H9 (cell line): Measurements from ENCODE around the gene EPB41L5. TPM values are rescaled to one million over a fixed set of nuclear protein-coding genes. Genes with fewer than 3 reads are reported as not detected.
"Not testable (repeated sequence)": the region's sequence is repeated elsewhere in the genome, so short reads cannot be mapped to it uniquely, and the experiment has no call there.

Experiments used
- DNase-seq: peaks from one replicate; pipeline ENCODE4 v3.0.0-alpha.2; 2017
- H2AFZ ChIP-seq: one replicate; pipeline ENCODE4 v1.6.1; 2013; ENCODE audit warnings: mild to moderate bottlenecking, low read length, control low read depth, moderate library complexity
- H2AK5ac ChIP-seq: 2 replicates; pipeline ENCODE4 v1.6.1; 2013; ENCODE audit warnings: low read length, control low read depth, mixed read lengths; ENCODE audit not compliant: insufficient read length
- H2BK120ac ChIP-seq: one replicate; pipeline ENCODE4 v1.6.1; 2013; ENCODE audit warnings: low read depth, mild to moderate bottlenecking, low read length, control low read depth, inconsistent platforms; ENCODE audit not compliant: poor library complexity, severe bottlenecking
- H2BK12ac ChIP-seq: 2 replicates; pipeline ENCODE4 v1.6.1; 2013; ENCODE audit warnings: low read length, control low read depth, mixed read lengths, low read depth; ENCODE audit not compliant: insufficient read length
- H2BK15ac ChIP-seq: 2 replicates; pipeline ENCODE4 v1.6.1; 2013; ENCODE audit warnings: low read depth, low read length, control low read depth
- H2BK20ac ChIP-seq: one replicate; pipeline ENCODE4 v1.6.1; 2013; ENCODE audit warnings: low read depth, mild to moderate bottlenecking, low read length, control low read depth, inconsistent platforms; ENCODE audit not compliant: poor library complexity, severe bottlenecking
- H2BK5ac ChIP-seq: 2 replicates; pipeline ENCODE4 v1.6.1; 2013; ENCODE audit warnings: low read length, control low read depth, mixed read lengths; ENCODE audit not compliant: insufficient read length
- H3K14ac ChIP-seq: 2 replicates; pipeline ENCODE4 v1.6.1; 2013; ENCODE audit warnings: low read length, control low read depth; ENCODE audit not compliant: insufficient read depth
- H3K18ac ChIP-seq: 2 replicates; pipeline ENCODE4 v1.6.1; 2013; ENCODE audit warnings: low read depth, mild to moderate bottlenecking, mixed read lengths, low read length, control low read depth; ENCODE audit not compliant: insufficient read length
- H3K23ac ChIP-seq: 2 replicates; pipeline ENCODE4 v1.6.1; 2013; ENCODE audit warnings: low read length, control low read depth, mixed read lengths, low read depth; ENCODE audit not compliant: insufficient read length
- H3K23me2 ChIP-seq: 2 replicates; pipeline ENCODE4 v1.6.1; 2013; ENCODE audit warnings: low read depth, mild to moderate bottlenecking, mixed read lengths, low read length, control low read depth; ENCODE audit not compliant: insufficient read length, poor library complexity, severe bottlenecking
- H3K27ac ChIP-seq: 2 replicates; pipeline ENCODE4 v1.5.1; 2013; ENCODE audit warnings: low read length, control low read depth, mixed read lengths, low read depth; ENCODE audit not compliant: insufficient read length
- H3K27me3 ChIP-seq: 2 replicates; pipeline ENCODE4 v1.6.1; 2013; ENCODE audit warnings: low read length, control low read depth, inconsistent platforms; ENCODE audit not compliant: insufficient read depth
- H3K4ac ChIP-seq: 2 replicates; pipeline ENCODE4 v1.6.1; 2013; ENCODE audit warnings: low read depth, mild to moderate bottlenecking, control low read depth, inconsistent platforms, low read length, moderate library complexity
- H3K4me1 ChIP-seq: 2 replicates; pipeline ENCODE4 v1.6.1; 2013; ENCODE audit warnings: low read length, control low read depth, inconsistent platforms; ENCODE audit not compliant: insufficient read depth
- H3K4me2 ChIP-seq: 2 replicates; pipeline ENCODE4 v1.6.1; 2013; ENCODE audit warnings: low read length, control low read depth, mixed read lengths; ENCODE audit not compliant: insufficient read length, insufficient read depth
- H3K56ac ChIP-seq: 2 replicates; pipeline ENCODE4 v1.6.1; 2013; ENCODE audit warnings: low read depth, mild to moderate bottlenecking, mixed read lengths, low read length, control low read depth; ENCODE audit not compliant: insufficient read length
- H3K79me1 ChIP-seq: 2 replicates; pipeline ENCODE4 v1.6.1; 2013; ENCODE audit warnings: low read depth, mild to moderate bottlenecking, moderate library complexity, low read length, control low read depth, inconsistent platforms; ENCODE audit not compliant: insufficient read depth, poor library complexity, severe bottlenecking
- H3K79me2 ChIP-seq: 2 replicates; pipeline ENCODE4 v1.6.1; 2013; ENCODE audit warnings: low read length, control low read depth, inconsistent platforms; ENCODE audit not compliant: insufficient read depth
- H3K9ac ChIP-seq: 2 replicates; pipeline ENCODE4 v1.6.1; 2013; ENCODE audit warnings: low read length, control low read depth, mixed read lengths; ENCODE audit not compliant: insufficient read length; ENCODE audit errors: extremely low read depth
- H3K9me3 ChIP-seq: one replicate; pipeline ENCODE4 v1.6.1; 2013; ENCODE audit warnings: low read depth, low read length, inconsistent platforms; ENCODE audit not compliant: control insufficient read depth
- H3T11ph ChIP-seq: one replicate; pipeline ENCODE4 v1.6.1; 2013; ENCODE audit warnings: mild to moderate bottlenecking, low read length, control low read depth, inconsistent platforms
- H4K20me1 ChIP-seq: one replicate; pipeline ENCODE4 v1.6.1; 2013; ENCODE audit not compliant: control insufficient read depth, insufficient read length, insufficient read depth
- H4K5ac ChIP-seq: 2 replicates; pipeline ENCODE4 v1.6.1; 2013; ENCODE audit warnings: low read depth, mild to moderate bottlenecking, mixed read lengths, low read length, control low read depth; ENCODE audit not compliant: insufficient read length
- H4K8ac ChIP-seq: replicated peaks from 2 replicates; pipeline ENCODE4 v1.6.1; 2013; ENCODE audit warnings: low read length, control low read depth, mixed read lengths, low read depth; ENCODE audit not compliant: insufficient read length
- H4K91ac ChIP-seq: 2 replicates; pipeline ENCODE4 v1.6.1; 2013; ENCODE audit warnings: low read depth, mild to moderate bottlenecking, moderate library complexity, mixed read lengths, low read length, control low read depth; ENCODE audit not compliant: insufficient read length
- H3K27ac Mint-ChIP-seq, 3 experiments: 2 replicates in 2 of 3; 3 replicates in 1 of 3; pipeline ENCODE4 v1.8.0; 2020 to 2021; ENCODE audit warnings: mixed read lengths in 3 of 3, mild to moderate bottlenecking in 1 of 3, moderate library complexity in 1 of 3
- H3K27me3 Mint-ChIP-seq: 2 replicates; pipeline ENCODE4 v1.8.0; 2021; ENCODE audit warnings: low read depth, mild to moderate bottlenecking, moderate library complexity, mixed read lengths
- H3K36me3 Mint-ChIP-seq, 3 experiments: 2 replicates in 2 of 3; 3 replicates in 1 of 3; pipeline ENCODE4 v1.8.0; 2020 to 2021; ENCODE audit warnings: low read depth in 3 of 3, mixed read lengths in 3 of 3; ENCODE audit not compliant: insufficient read depth in 1 of 3
- H3K4me1 Mint-ChIP-seq, 2 experiments: 2 replicates each; pipeline ENCODE4 v1.8.0; 2020; ENCODE audit warnings: mixed read lengths in 2 of 2
- H3K4me3 Mint-ChIP-seq, 2 experiments: 2 replicates in 1 of 2; 3 replicates in 1 of 2; pipeline ENCODE4 v1.8.0; 2020 to 2021; ENCODE audit warnings: mild to moderate bottlenecking in 2 of 2, mixed read lengths in 2 of 2, moderate library complexity in 1 of 2
- H3K9me3 Mint-ChIP-seq, 2 experiments: 2 replicates in 1 of 2; 3 replicates in 1 of 2; pipeline ENCODE4 v1.8.0; 2020; ENCODE audit warnings: mild to moderate bottlenecking in 2 of 2, mixed read lengths in 2 of 2, moderate library complexity in 1 of 2
- CTCF ChIP-seq: fragments of 200-600 bp; sonication (generic); conservative IDR thresholded peaks from 3 replicates; pipeline ENCODE4 v1.8.0; 2021; ENCODE audit warnings: antibody characterized with exemption, mild to moderate bottlenecking
- WGBS: extraction: QIAGEN DNeasy Blood & Tissue Kit; methylation state at CpG from one replicate; pipeline ENCODE4 v1.1.7; 2013; ENCODE audit warnings: missing lambda C conversion rate, low lambda C conversion rate, mixed read lengths; ENCODE audit not compliant: insufficient read length; ENCODE audit errors: extremely low coverage; 5-methylcytosine and 5-hydroxymethylcytosine counted together
- total RNA-seq: library from RNA; stranded (reverse); gene quantifications from 2 replicates; pipeline ENCODE4 v1.2.1, GENCODE V29; 2021

Gene EPB41L5
- total RNA-seq, 1 experiment from 2014 or later, result 40.4 TPM

- Histone ChIP-seq H2BK5ac (no peak overlapping the region), H3K79me1 (peaks cover 2% of the 10 kb centered on the region), H4K20me1 (no peaks in the 10 kb centered on the region), H2AFZ (no peak overlapping the region), H2BK12ac (no peak overlapping the region), H3K4ac (no peak overlapping the region), H3K4me2 (no peak overlapping the region), H3K27me3 (no peaks in the 10 kb centered on the region), H4K91ac (no peak overlapping the region), H2AK5ac (no peak overlapping the region), H2BK15ac (no peak overlapping the region), H3T11ph (no peak overlapping the region), H3K9me3 (no peaks in the 10 kb centered on the region), H4K5ac (no peak overlapping the region), H2BK120ac (no peak overlapping the region), H4K8ac (no peak overlapping the region), H3K23ac (no peak overlapping the region), H3K9ac (no peak overlapping the region), H3K79me2 (no peaks in the 10 kb centered on the region), H3K56ac (no peak overlapping the region), H3K27ac (no peak overlapping the region), H3K4me1 (no peaks in the 10 kb centered on the region; the same call in 1 of the 2 replicates), H3K14ac (no peak overlapping the region), H3K23me2 (no peaks in the 10 kb centered on the region), H3K18ac (no peak overlapping the region), H2BK20ac (no peak overlapping the region)
- Mint-ChIP-seq H3K27ac (no peak overlapping the region), H3K9me3 (peaks cover 27 to 30% of the 10 kb centered on the region in 2 experiments), H3K4me1 (peaks cover 16 to 18% of the 10 kb centered on the region in 2 experiments), H3K27me3 (no peaks in the 10 kb centered on the region), H3K36me3 (peaks cover 39 to 64% (median 55%) of the 10 kb centered on the region in 3 experiments), H3K4me3 (no peak overlapping the region)
- no peak for DNase-seq
- WGBS, result no CpG with 5 or more reads among the region's 1 CpG
- TF ChIP-seq CTCF, result no peak
These were observed 7.7 kb downstream of the EPB41L5 start for GRCh38 chr2:120020554-120020953.

- H3K27ac ChIP-seq, H3T11ph ChIP-seq, H3K56ac ChIP-seq, H4K8ac ChIP-seq, H3K79me1 ChIP-seq, DNase-seq, H4K5ac ChIP-seq, H3K4me1 Mint-ChIP-seq, H3K79me2 ChIP-seq, H2BK15ac ChIP-seq, H2AFZ ChIP-seq, H2BK5ac ChIP-seq, H3K4me1 ChIP-seq, H3K23me2 ChIP-seq, H2AK5ac ChIP-seq, H3K23ac ChIP-seq, H3K4me3 Mint-ChIP-seq, H3K14ac ChIP-seq, H2BK20ac ChIP-seq, H2BK120ac ChIP-seq, H3K9ac ChIP-seq, H3K4ac ChIP-seq, H3K18ac ChIP-seq, H4K91ac ChIP-seq, H3K27me3 Mint-ChIP-seq, H3K27ac Mint-ChIP-seq, H3K9me3 ChIP-seq, H2BK12ac ChIP-seq, H4K20me1 ChIP-seq, H3K4me2 ChIP-seq, H3K27me3 ChIP-seq: not testable (repeated sequence)
- peaks cover 52 to 78% (median 67%) of the 10 kb centered on the region in 3 experiments for H3K36me3 Mint-ChIP-seq
- WGBS, result no CpG with 5 or more reads among the region's 1 CpG
- H3K9me3 Mint-ChIP-seq, result peaks cover 31 to 40% of the 10 kb centered on the region in 2 experiments
These were observed 9.6 kb downstream of the EPB41L5 start for GRCh38 chr2:120022505-120022904.
